ENCODE measurements around the gene CCDC169.

- TF ChIP-seq CTCF (conservative IDR thresholded peaks at IDR 0.05) (no peak), ZFX (IDR thresholded peaks at IDR 0.05) (no peak)
Observed at GRCh38 chr13:36345438-36346221, 48.0 kb upstream of the CCDC169 start.

Data from C4-2B (cell line).